Activated CD4-positive, alpha-beta T cell treated with anti-CD3 and anti-CD28 coated beads, Interleukin-2, amount 50 U/mL, for 48 hours (primary cell): ENCODE data around the gene TKFC.

ENCODE experiments used
- DNase-seq, 2 experiments: peaks; one replicate each; pipeline ENCODE4 v3.0.0-alpha.2; 2020

Gene TKFC

DNA sequence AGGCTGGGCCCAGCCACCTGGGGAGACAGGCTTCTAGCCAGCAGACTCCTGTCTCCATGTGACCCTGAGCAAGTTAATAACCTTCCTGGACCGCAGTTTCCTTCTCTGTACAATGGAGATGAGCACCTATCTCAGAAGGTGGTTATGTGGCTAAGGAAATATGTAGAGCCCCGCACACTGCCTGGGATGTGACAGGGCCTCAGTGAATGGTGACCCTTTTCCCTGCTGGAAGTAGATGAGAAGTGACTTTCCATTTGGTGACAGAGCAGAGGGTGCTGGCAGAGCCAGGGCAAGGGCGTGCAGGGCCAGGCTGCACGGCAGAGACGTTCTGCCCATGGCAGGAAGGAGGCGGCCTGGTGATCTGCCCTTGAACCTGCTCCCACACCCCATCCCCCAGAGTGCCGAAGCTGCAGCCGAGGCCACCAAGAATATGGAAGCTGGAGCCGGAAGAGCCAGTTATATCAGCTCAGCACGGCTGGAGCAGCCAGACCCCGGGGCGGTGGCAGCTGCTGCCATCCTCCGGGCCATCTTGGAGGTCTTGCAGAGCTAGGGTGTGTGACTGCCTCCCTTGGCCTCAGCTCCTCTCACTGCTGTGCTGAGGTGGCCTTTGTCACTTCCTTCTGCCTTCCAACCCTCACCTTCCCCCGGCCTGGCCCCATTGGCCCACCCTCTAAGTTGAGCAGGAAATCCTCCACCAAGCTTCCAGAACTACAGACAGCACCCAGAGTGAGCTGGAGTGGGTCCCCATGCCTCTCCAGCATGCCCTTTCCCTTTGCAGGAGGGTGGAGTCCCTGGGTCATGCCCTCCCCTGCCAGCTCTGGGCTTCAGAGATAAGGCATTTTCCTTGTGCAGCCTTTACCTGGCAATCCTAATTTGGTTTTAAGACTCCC is 13.2 kb downstream of the TKFC start:
- no peak for DNase-seq

DNA sequence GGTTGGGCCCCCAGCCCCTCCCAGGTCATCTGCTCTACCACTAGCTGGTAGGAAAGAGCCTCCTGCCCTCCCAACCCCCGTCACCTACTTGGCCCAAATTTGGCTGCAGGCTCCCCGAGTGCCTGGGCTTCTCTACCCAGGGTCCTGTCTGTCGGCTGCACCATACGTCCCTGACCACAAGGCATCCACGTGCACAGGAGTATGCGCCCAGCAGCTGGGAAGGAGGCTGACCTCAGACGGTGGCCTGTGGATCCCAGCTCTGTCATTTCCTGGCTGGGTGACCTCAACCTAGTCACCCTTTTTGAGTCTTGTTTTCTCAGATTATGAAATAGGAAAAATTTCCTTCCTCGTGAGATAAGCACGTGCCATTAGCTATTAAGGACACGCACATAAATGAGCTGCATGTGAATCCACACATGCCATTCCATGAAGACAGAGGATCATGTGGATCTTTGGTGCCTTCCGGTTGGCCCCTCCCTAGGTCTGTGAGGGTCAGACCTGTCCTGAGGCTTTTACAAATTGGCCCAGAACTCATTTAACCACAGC is 15.0 kb downstream of the TKFC start:
- DNase-seq = no peak

DNA sequence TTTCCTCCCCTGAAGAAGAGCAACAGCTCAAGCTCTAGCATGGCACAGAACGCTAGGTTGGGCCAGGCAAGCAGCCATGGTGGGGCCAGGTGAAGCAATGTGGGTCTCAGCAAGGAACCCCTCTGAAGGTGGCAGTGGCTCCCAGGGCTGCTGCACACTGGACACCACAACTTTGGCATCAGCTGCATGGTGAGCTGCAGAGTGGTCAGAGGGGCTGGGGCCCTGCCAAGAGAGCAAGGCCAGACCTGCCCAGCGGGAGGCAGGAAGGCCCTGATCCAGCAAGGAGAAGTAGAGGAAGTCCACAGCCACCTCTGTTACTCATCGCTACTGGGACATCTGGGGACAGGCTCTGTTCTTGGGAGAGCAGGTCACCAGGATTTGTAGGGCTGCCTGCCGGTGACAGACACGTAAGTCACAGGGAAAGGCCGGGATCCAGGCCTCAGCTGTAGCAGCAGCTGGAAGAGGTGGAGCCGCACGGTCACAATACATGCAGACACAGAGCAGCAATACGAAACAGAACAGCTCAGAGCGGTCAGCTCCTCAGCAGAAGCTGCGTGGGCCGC is 16.2 kb downstream of the TKFC start:
- DNase-seq = no peak

GRCh38 chr11:61349916-61350315 is 16.9 kb downstream of the TKFC start:
- no peak for DNase-seq

DNA sequence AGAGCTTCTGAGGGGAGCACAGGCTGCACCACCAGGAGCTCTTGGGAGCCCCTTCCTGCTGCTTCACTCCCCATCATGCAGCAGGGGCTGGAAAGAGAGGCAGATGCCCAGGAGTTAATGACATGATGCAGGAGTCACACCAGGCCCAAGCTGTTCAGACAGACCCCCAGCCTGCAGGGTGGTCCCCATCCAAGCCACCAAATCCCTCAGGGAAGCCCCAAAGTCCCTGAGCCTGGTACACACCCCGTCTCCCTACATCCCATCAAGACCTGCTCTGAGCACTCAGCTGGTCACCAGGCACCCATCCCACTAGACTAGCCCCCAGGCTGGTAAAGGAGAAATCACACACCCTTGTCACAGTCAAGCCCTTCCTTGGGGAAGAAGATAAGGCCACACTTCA is 17.3 kb downstream of the TKFC start:
- DNase-seq = no peak

DNA sequence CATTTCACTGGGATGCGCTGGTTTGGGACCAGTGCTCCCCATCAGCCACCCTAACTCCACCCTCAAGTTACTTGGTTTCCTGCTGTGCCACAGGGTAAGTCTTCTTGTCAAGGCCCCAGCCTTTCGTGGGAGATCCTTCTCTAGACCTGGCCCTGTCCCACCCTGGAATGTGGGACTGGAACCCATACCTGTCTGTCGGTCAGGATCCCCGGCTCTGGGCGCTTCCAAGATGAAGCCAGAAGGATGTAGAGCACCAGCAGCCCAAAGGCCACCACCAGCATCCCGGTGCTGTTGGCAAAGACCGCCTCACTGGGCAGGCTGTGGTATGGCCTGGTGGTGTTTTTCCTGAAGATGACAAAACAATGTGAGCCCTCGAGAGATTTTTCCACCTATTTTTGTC is 17.8 kb downstream of the TKFC start:
- DNase-seq = no peak

DNA sequence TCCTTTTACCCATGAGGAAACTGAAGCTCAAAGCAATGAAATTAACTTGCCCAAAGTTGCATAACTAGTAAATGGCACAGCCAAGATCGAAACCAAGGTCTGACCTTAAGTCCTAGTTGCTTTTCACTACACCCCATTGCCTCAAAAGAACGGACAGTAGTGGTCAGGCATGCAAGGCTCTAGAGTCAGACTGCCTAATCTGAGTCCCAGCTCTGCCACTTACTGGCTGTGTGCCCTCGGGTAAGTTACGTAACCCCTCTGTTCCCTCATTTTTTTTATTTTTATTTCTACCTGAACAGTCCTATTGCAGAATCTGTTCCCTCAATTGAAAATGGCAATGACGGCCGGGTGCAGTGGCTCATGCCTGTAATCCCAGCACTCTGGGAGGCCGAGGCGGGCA is 19.0 kb downstream of the TKFC start:
- no peak for DNase-seq

GRCh38 chr11:61353131-61354067 is 20.4 kb downstream of the TKFC start:
- no peak for DNase-seq

- no peak for DNase-seq
Measured at GRCh38 chr11:61354208-61354607, 21.2 kb downstream of the TKFC start.

DNA sequence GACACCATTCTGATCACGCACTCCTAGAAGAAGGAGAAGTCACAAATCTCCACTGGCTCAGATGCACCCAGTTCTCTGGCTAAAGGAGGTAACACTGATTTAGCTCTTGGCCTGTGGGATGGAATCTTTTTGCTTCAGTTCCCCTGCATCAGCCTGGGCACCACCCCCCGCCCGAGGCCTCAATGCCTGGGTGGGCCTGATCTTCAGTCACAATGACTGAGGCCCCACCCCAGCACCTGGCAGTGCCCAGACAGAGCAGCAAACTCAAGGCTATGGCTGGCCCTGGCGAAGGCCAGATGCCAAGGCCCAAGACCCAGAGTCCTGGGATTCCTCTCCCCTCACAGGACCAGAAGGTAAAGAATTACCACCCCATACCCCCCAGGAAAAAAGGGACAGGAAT is 23.7 kb downstream of the TKFC start:
- no peak for DNase-seq

DNA sequence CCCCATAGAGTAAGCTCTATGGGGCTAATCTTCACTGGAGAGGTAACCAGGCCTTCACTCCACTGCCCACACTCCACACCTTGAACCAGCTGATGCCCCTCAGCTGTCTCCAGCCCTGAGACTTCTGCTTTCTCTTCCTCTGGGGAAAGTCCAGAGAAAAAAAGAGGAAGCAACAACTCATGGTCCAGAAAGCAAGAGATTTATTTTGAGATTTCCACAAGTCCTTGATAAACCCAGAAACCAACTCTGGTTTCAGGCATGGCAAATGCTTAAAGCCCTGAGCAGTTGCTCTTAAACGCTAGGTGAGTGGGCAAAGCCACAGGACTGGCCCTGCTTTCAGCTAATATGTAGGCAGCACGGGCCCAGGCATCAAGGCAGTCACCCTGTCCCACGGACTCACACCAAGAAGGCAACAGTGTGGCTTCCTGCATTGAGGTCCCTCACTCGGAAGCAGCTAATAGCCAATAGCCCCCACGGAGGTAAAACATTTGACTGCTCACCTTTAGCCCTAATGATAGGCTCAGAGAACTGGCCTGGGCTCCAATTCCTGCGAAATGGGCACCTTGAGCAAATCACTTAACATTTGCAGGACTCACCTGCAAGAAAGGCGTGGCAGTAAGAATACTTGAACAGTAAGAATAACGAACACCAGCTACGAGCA is 24.3 kb downstream of the TKFC start:
- DNase-seq = no peak

GRCh38 chr11:61357894-61358239 is 24.8 kb downstream of the TKFC start:
- DNase-seq = no peak

- no peak for DNase-seq
Measured at GRCh38 chr11:61358566-61358965, 25.5 kb downstream of the TKFC start.

DNA sequence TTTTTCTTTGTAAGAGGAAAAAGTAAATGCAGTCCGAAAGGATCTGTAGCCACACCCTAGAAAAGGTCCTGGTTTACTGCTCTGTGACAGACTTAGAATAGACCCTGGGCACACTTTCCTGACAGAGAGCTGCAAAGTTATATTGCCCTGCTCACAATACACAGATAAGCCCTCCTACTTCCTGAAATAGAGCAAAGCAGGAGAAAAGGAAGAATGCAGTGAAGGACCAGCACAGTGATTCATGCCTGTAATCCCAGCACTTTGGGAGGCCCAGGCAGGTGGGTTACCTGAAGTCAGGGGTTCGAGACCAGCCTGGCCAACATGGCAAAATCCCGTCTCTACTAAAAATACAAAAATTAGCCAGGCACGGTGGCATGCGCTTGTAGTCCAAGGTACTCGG is 26.5 kb downstream of the TKFC start:
- DNase-seq = no peak

DNA sequence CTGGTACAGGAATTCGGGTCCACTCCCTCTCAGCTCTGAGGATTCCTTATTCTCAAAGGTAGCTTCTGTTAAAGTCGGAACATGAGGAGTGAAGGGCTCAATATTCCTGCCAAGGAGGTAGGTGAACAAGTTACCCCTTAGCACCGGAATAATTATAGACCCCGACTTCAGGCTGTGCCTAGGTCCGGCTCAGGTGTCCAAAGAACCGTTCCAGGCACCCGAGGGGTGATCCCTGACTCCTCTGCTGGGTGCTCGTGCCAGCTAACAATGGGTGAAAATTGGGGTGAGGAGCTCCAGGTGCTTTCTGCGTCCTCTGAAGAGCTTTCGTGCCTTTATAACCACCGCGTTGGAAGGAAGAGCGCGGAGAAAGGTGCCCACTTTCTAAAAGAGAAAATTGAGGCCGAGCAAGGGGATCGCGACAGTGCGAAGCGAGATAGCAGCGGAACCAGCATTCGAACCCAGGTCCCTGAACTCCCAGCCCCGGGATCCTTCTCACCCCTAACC is 28.3 kb downstream of the TKFC start:
- DNase-seq = no peak

DNA sequence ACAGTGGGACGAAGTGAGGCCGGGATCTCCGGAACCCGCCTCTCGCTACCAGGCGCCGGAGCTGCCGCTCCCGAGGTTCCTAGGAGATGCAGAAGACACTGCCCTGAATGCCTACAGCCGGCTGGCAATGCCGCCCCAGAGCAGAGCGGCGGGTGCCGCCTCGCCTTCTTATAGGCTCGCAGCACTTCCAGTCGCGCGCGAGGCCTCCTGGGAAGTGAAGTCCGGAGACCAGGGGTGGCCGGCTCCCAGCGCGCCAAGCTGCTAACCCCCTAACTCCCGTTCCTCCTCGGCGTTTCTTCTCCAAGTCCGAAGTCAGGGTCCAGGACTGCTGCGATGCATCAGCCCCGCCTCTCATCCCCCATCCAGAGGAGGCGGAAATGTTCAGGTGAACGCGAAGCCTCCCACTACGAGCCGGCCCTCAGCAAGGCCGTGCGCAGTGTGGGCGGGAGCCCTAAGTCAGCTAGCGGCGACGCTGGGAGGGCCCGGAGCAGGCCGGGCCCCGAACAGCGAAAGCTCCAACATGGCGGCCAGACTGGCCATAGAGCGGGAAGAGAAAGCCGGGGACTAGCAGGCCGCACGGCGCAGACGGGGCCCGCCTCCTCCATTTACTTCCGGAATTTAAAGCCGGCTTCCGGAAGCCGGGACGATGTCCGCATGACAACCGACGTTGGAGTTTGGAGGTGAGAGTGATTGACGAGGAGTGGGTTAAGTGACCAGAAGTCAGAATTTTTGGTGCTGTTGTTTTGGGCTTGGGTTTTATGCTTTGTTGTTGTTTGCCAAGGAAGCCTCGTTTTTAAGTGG is 28.9 kb downstream of the TKFC start, which contains the start of the genes CYB561A3 and TMEM138:
CYB561A3 (minus strand) TSS at position 142 of the 801 bp plus-strand sequence. CDS start 5,169 bp downstream, outside the sequence.
TMEM138 (plus strand) TSS at position 634 of the 801 bp plus-strand sequence. CDS start 2,017 bp downstream, outside the sequence.
- DNase-seq = peak; percentile 90 to 93

DNA sequence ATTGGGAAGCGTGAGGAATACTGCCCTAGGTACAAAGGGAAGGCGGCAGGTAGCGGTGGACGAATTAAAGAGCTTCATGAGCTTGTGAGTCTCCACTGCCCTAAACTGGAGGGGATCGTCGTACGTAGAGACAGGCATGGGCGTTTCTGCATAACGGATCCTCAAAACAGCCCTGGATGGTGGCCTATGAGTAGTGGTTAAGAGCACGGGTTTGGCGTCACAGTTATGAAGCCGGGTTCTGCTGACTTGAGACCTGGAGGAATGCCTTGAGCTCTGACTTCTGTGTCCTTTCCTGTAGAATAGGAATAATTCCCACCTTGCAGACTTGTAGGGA is 29.5 kb downstream of the TKFC start:
- DNase-seq = peak in 1 of 2 experiments; percentile 39

DNA sequence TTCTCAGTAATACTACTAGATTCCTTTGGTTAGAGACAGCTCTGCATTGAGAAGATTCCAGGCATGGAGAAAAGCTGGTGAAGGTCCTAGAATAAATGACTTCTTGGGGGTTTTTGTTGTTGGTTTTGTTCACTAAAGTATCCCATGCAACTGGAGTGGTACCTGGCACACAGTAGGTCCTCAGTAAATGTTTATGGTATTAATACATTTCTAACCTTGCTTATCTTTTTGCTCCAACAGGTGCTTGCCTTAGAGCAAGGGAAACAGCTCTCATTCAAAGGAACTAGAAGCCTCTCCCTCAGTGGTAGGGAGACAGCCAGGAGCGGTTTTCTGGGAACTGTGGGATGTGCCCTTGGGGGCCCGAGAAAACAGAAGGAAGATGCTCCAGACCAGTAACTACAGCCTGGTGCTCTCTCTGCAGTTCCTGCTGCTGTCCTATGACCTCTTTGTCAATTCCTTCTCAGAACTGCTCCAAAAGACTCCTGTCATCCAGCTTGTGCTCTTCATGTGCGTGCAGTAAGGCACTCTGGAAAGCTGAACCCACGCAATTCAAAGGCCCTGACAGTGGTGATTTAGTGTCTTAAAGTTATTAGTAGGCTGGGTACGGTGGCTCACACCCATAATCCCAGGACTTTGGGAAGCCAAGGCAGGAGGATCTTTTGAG is 31.1 kb downstream of the TKFC start:
- DNase-seq = no peak

DNA sequence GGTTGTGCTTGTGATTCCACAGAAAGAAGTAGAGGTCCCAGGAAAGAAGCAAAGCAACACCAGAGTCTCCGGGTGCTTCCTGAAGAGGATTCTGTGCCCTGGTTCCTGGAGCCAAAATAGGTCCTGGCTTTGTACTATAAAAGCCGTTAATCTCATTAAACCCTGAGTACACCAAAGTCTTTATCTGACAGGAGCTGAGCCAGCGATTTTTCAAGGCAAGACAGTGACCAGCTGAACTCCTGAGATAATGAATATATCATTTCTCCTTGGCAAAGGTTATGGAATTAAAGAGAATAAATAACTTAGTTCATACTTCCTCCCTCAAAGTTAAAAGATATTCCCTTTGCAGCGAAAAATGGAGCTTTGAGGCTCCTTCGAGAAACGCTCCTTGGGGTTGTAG is 34.4 kb downstream of the TKFC start:
- DNase-seq = no peak

DNA sequence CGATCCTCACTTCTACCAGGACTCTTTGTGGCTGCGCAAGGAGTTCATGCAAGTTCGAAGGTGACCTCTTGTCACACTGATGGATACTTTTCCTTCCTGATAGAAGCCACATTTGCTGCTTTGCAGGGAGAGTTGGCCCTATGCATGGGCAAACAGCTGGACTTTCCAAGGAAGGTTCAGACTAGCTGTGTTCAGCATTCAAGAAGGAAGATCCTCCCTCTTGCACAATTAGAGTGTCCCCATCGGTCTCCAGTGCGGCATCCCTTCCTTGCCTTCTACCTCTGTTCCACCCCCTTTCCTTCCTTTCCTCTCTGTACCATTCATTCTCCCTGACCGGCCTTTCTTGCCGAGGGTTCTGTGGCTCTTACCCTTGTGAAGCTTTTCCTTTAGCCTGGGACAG is 35.6 kb downstream of the TKFC start:
- no peak for DNase-seq
